HEK293 (cell line): ENCODE measurements around the gene CAT.

Source experiments
- CTCF ChIA-PET: fragments of 350-600 bp; formaldehyde crosslinking; extraction: SDS; loops from one replicate; lab custom pipeline; 2021; ENCODE audit warnings: antibody characterized with exemption; lab: Yijun Ruan, JAX
- POLR2A ChIA-PET: fragments of 300-600 bp; formaldehyde crosslinking; extraction: SDS; loops from one replicate; lab custom pipeline; 2020; ENCODE audit warnings: antibody characterized with exemption, inconsistent platforms; lab: Yijun Ruan, JAX
- H3K27ac ChIP-seq: fragments of 200-500 bp; sonication (Bioruptor generic); 2 replicates; pipeline ENCODE4 v1.5.1; 2014; ENCODE audit warnings: low read depth, low read length, control low read depth, inconsistent platforms; ENCODE audit errors: extremely low read depth
- H3K36me3 ChIP-seq, 2 experiments: fragments of 200-500 bp in 1 of 2; sonication (Bioruptor generic) in 1 of 2; 1 replicate in 1 of 2; 2 replicates in 1 of 2; pipeline ENCODE4 v1.5.1; 2014 to 2017; ENCODE audit warnings: inconsistent platforms in 2 of 2, low read length in 2 of 2; ENCODE audit not compliant: control insufficient read depth in 2 of 2, insufficient read depth in 1 of 2
- H3K4me1 ChIP-seq: fragments of 200-500 bp; sonication (Bioruptor generic); 2 replicates; pipeline ENCODE4 v1.5.1; 2014; ENCODE audit warnings: mild to moderate bottlenecking, low read length, inconsistent platforms; ENCODE audit not compliant: control insufficient read depth, insufficient read depth
- H3K4me3 ChIP-seq: 2 replicates; pipeline ENCODE4 v1.5.1; 2011; ENCODE audit warnings: low read depth, mild to moderate bottlenecking, control low read depth, low read length, moderate library complexity
- H3K9me3 ChIP-seq: fragments of 200-500 bp; sonication (Bioruptor generic); 2 replicates; pipeline ENCODE4 v1.5.1; 2014; ENCODE audit warnings: low read depth, low read length, inconsistent platforms; ENCODE audit not compliant: control insufficient read depth, insufficient read depth
- HOXA7 ChIP-seq: sonication (generic); formaldehyde crosslinking; IDR thresholded peaks from 2 replicates; pipeline ENCODE4 v1.8.1; 2022; ENCODE audit warnings: missing genetic modification reagents, borderline replicate concordance
- PRDM2 ChIP-seq: fragments of 450-650 bp; formaldehyde crosslinking; IDR thresholded peaks from 2 replicates; pipeline ENCODE4 v1.5.1; 2016; ENCODE audit warnings: missing biosample characterization, missing genetic modification characterization, borderline replicate concordance
- SP7 ChIP-seq: fragments of 450-650 bp; formaldehyde crosslinking; IDR thresholded peaks from 2 replicates; pipeline ENCODE4 v1.5.1; 2016; ENCODE audit warnings: missing biosample characterization, missing genetic modification characterization
- TCF7L2 ChIP-seq: IDR thresholded peaks from 2 replicates; pipeline ENCODE4 v1.6.1; 2011; ENCODE audit warnings: low read depth, mild to moderate bottlenecking, inconsistent platforms, low read length, moderate library complexity, borderline replicate concordance
- ZBTB21 ChIP-seq: fragments of 450-650 bp; formaldehyde crosslinking; IDR thresholded peaks from 2 replicates; pipeline ENCODE4 v1.5.1; 2017; ENCODE audit warnings: missing biosample characterization, missing genetic modification characterization
- ZBTB48 ChIP-seq: fragments of 450-650 bp; formaldehyde crosslinking; IDR thresholded peaks from 2 replicates; pipeline ENCODE4 v1.5.1; 2016; ENCODE audit warnings: missing biosample characterization, missing genetic modification characterization
- ZFHX2 ChIP-seq: fragments of 450-650 bp; formaldehyde crosslinking; conservative IDR thresholded peaks from 2 replicates; pipeline ENCODE4 v1.5.1; 2016; ENCODE audit warnings: missing biosample characterization, missing genetic modification characterization
- ZNF121 ChIP-seq: fragments of 450-650 bp; formaldehyde crosslinking; IDR thresholded peaks from 2 replicates; pipeline ENCODE4 v1.5.1; 2016; ENCODE audit warnings: missing biosample characterization, missing genetic modification characterization
- ZNF138 ChIP-seq: fragments of 450-650 bp; formaldehyde crosslinking; IDR thresholded peaks from 2 replicates; pipeline ENCODE4 v1.5.1; 2016; ENCODE audit warnings: missing biosample characterization, missing genetic modification characterization, borderline replicate concordance
- ZNF2 ChIP-seq: fragments of 450-650 bp; formaldehyde crosslinking; IDR thresholded peaks from 2 replicates; pipeline ENCODE4 v1.5.1; 2016; ENCODE audit warnings: missing biosample characterization, missing genetic modification characterization
- ZNF223 ChIP-seq: fragments of 450-650 bp; formaldehyde crosslinking; IDR thresholded peaks from 2 replicates; pipeline ENCODE4 v1.5.1; 2016; ENCODE audit warnings: missing biosample characterization, missing genetic modification characterization
- ZNF274 ChIP-seq, 2 experiments: fragments of 200-500 bp in 1 of 2; fragments of 450-650 bp in 1 of 2; sonication (Bioruptor generic) in 1 of 2; formaldehyde crosslinking in 1 of 2; IDR thresholded peaks; 2 replicates each; pipeline versions ENCODE4 v1.5.1 to v1.6.1; 2014 to 2016; ENCODE audit warnings: borderline replicate concordance in 1 of 2, inconsistent platforms in 1 of 2, low read length in 1 of 2, missing biosample characterization in 1 of 2, missing genetic modification characterization in 1 of 2
- ZNF398 ChIP-seq: fragments of 450-650 bp; formaldehyde crosslinking; IDR thresholded peaks from 2 replicates; pipeline ENCODE4 v1.5.1; 2017; ENCODE audit warnings: missing biosample characterization, missing genetic modification characterization
- ZNF510 ChIP-seq: fragments of 450-650 bp; formaldehyde crosslinking; IDR thresholded peaks from 2 replicates; pipeline ENCODE4 v1.5.1; 2018; ENCODE audit warnings: mild to moderate bottlenecking, missing genetic modification characterization, missing biosample characterization; ENCODE audit not compliant: insufficient replicate concordance
- ZNF621 ChIP-seq: fragments of 450-650 bp; formaldehyde crosslinking; IDR thresholded peaks from 2 replicates; pipeline ENCODE4 v1.5.1; 2017; ENCODE audit warnings: missing biosample characterization, missing genetic modification characterization
- ZNF776 ChIP-seq: fragments of 450-650 bp; formaldehyde crosslinking; IDR thresholded peaks from 2 replicates; pipeline ENCODE4 v1.5.0; 2017; ENCODE audit warnings: missing biosample characterization, missing genetic modification characterization, borderline replicate concordance
- ZNF785 ChIP-seq: fragments of 450-650 bp; formaldehyde crosslinking; IDR thresholded peaks from 2 replicates; pipeline ENCODE4 v1.5.1; 2016; ENCODE audit warnings: missing biosample characterization, missing genetic modification characterization
- ZNF830 ChIP-seq: fragments of 450-650 bp; IDR thresholded peaks from 2 replicates; pipeline ENCODE4 v1.5.0; 2018; ENCODE audit warnings: missing biosample characterization, missing genetic modification characterization, low read depth, mild to moderate bottlenecking, moderate library complexity
- ZSCAN4 ChIP-seq: fragments of 450-650 bp; formaldehyde crosslinking; IDR thresholded peaks from 2 replicates; pipeline ENCODE4 v1.5.1; 2017; ENCODE audit warnings: missing biosample characterization, missing genetic modification characterization
- TF ChIP-seq, protein P1 (sequence below): fragments of 450-650 bp; formaldehyde crosslinking; IDR thresholded peaks from 2 replicates; pipeline ENCODE4 v1.5.1; 2017; ENCODE audit warnings: missing biosample characterization, missing genetic modification characterization
- TF ChIP-seq, protein P2 (sequence below): fragments of 450-650 bp; formaldehyde crosslinking; IDR thresholded peaks from 2 replicates; pipeline ENCODE4; 2016; ENCODE audit warnings: missing biosample characterization, missing genetic modification characterization

CAT gene

DNA sequence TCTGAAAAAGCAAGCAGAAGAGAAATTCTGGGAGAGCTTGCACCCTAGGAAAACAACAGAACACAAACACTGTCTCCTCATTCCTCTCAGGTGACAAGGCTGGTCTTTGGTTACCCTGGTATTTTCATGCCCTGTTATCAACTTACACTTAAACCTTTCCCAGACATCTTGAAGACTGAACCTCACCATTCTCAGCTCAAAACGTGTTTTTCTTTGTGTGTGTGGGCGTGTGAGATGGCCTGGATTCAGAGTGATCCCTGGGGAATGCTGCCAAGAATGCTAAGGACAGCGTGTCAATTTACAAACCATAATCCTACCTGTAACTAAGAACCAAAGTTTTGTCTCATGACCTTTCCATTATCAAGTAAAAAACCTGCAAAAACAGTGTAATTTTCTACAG lies 41.6 kb downstream of the CAT start:
- TF ChIP-seq ZNF398 (tag by site-specific recombination) (no peak), SP7 (0 out of 2 replicates have a peak, but pooled peaks have one; percentile 14), ZFHX2 (tag by site-specific recombination) (peak; percentile 24; the same call in 1 of the 2 replicates), ZNF121 (tag by site-specific recombination) (no peak), ZBTB48 (no peak), PRDM2 (tag by site-specific recombination) (no peak), ZNF274 (IDR thresholded peaks at IDR 0.05; ENCODE audit: low read length) (no peak), ZNF274 (tag by site-specific recombination; IDR thresholded peaks at IDR 0.05; ENCODE audit: borderline replicate concordance) (no peak), ZSCAN4 (tag by site-specific recombination) (no peak), ZNF510 (tag by site-specific recombination) (no peak), ZNF223 (tag by site-specific recombination) (no peak)
- TF ChIP-seq, protein P1, sequence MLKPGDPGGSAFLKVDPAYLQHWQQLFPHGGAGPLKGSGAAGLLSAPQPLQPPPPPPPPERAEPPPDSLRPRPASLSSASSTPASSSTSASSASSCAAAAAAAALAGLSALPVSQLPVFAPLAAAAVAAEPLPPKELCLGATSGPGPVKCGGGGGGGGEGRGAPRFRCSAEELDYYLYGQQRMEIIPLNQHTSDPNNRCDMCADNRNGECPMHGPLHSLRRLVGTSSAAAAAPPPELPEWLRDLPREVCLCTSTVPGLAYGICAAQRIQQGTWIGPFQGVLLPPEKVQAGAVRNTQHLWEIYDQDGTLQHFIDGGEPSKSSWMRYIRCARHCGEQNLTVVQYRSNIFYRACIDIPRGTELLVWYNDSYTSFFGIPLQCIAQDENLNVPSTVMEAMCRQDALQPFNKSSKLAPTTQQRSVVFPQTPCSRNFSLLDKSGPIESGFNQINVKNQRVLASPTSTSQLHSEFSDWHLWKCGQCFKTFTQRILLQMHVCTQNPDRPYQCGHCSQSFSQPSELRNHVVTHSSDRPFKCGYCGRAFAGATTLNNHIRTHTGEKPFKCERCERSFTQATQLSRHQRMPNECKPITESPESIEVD (tag by site-specific recombination), result peak; percentile 44
- H3K4me3 ChIP-seq, result no peak overlapping the region
- no peaks in the 10 kb centered on the region for H3K36me3 ChIP-seq
- ChIA-PET CTCF (interaction anchor here (0.7 to 3.7 kb wide), 4 partner anchors 13 to 645 kb away, joined by 3 to 23 read pairs (median 4); no protein-coding TSS in a partner anchor), POLR2A (no interaction called here)
- no peak overlapping the region for H3K27ac ChIP-seq
- H3K4me1 ChIP-seq, result no peaks in the 10 kb centered on the region; the same call in 1 of the 2 replicates
- no peaks in the 10 kb centered on the region for H3K9me3 ChIP-seq

GRCh38 chr11:34481307-34481706 lies 42.6 kb downstream of the CAT start:
- H3K4me1 ChIP-seq, result no peaks in the 10 kb centered on the region; the same call in 1 of the 2 replicates
- H3K9me3 ChIP-seq, result no peaks in the 10 kb centered on the region
- ChIA-PET CTCF (interaction anchor here (3.7 kb wide), 1 partner anchor 12 kb away, joined by 23 read pairs; no protein-coding TSS in a partner anchor), POLR2A (no interaction called here)
- no peak overlapping the region for H3K27ac ChIP-seq
- no peaks in the 10 kb centered on the region for H3K36me3 ChIP-seq
- no peak overlapping the region for H3K4me3 ChIP-seq
- TF ChIP-seq ZNF776 (tag by site-specific recombination) (no peak), ZNF2 (no peak), ZNF785 (no peak), HOXA7 (no peak), ZNF138 (no peak), ZNF621 (no peak), TCF7L2 (no peak), ZNF830 (tag by site-specific recombination) (no peak), ZBTB21 (tag by site-specific recombination) (no peak)
- TF ChIP-seq, protein P2, sequence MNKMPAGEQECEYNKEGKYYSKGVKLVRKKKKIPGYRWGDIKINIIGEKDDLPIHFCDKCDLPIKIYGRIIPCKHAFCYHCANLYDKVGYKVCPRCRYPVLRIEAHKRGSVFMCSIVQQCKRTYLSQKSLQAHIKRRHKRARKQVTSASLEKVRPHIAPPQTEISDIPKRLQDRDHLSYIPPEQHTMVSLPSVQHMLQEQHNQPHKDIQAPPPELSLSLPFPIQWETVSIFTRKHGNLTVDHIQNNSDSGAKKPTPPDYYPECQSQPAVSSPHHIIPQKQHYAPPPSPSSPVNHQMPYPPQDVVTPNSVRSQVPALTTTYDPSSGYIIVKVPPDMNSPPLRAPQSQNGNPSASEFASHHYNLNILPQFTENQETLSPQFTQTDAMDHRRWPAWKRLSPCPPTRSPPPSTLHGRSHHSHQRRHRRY (tag by site-specific recombination), result no peak
